Neural cell (in vitro differentiated cells): ENCODE results near the gene PLEKHA4. TPM values are rescaled to one million over a fixed set of nuclear protein-coding genes. Genes with fewer than 3 reads are reported as not detected.

Source experiments
- H2AFZ ChIP-seq: fragments of 200-600, 300-800 bp; sonication (generic), shearing (Covaris generic); 2 replicates; pipeline ENCODE4 v1.6.0; 2014; ENCODE audit warnings: low read depth, mild to moderate bottlenecking, antibody characterized with exemption, low read length, moderate library complexity
- H3F3A ChIP-seq: fragments of 200-600 bp; shearing (Covaris generic); 2 replicates; pipeline ENCODE4 v1.6.1; 2016; ENCODE audit warnings: mild to moderate bottlenecking, moderate library complexity, mixed read lengths, antibody characterized with exemption, low read length; ENCODE audit not compliant: insufficient read depth, poor library complexity, severe bottlenecking
- H3K27ac ChIP-seq: fragments of 200-600, 300-800 bp; sonication (generic), shearing (Covaris generic); 2 replicates; pipeline ENCODE4 v1.5.1; 2014; ENCODE audit warnings: mild to moderate bottlenecking, low read length, moderate library complexity
- H3K27me3 ChIP-seq: fragments of 300-800, 200-600 bp; sonication (generic), shearing (Covaris generic); 2 replicates; pipeline ENCODE4 v1.6.0; 2014; ENCODE audit warnings: mild to moderate bottlenecking, low read depth, low read length, moderate library complexity; ENCODE audit not compliant: insufficient read depth
- H3K36me3 ChIP-seq: fragments of 300-800, 200-600 bp; sonication (generic), shearing (Covaris generic); 2 replicates; pipeline ENCODE4 v1.5.1; 2014; ENCODE audit warnings: mild to moderate bottlenecking, antibody characterized with exemption, low read length, moderate library complexity; ENCODE audit not compliant: insufficient read depth
- H3K4me2 ChIP-seq: fragments of 300-800, 200-600 bp; sonication (generic), shearing (Covaris generic); 2 replicates; pipeline ENCODE4 v1.6.0; 2014; ENCODE audit warnings: mild to moderate bottlenecking, low read length
- H3K4me3 ChIP-seq: fragments of 300-800, 200-600 bp; sonication (generic), shearing (Covaris generic); 2 replicates; pipeline ENCODE4 v1.5.1; 2014; ENCODE audit warnings: mild to moderate bottlenecking, low read length, moderate library complexity
- H3K79me2 ChIP-seq: fragments of 200-600 bp; shearing (Covaris generic); replicated peaks from 2 replicates; pipeline ENCODE4 v1.6.0; 2014; ENCODE audit warnings: mild to moderate bottlenecking, low read length, moderate library complexity; ENCODE audit not compliant: insufficient read depth
- H3K9ac ChIP-seq: fragments of 300-800, 200-600 bp; sonication (generic), shearing (Covaris generic); 2 replicates; pipeline ENCODE4 v1.6.1; 2016; ENCODE audit warnings: mild to moderate bottlenecking, low read length, mixed read lengths
- H3K9me2 ChIP-seq: fragments of 200-600 bp; shearing (Covaris generic); 2 replicates; pipeline ENCODE4 v1.6.1; 2016; ENCODE audit warnings: mild to moderate bottlenecking, low read length, mixed read lengths; ENCODE audit not compliant: insufficient read depth
- H3K9me3 ChIP-seq: fragments of 200-600, 300-800 bp; sonication (generic), shearing (Covaris generic); 2 replicates; pipeline ENCODE4 v1.6.1; 2016; ENCODE audit warnings: mild to moderate bottlenecking, mixed run types, low read length, moderate library complexity, mixed read lengths
- H4K20me1 ChIP-seq: fragments of 200-600 bp; shearing (Covaris generic); 2 replicates; pipeline ENCODE4 v1.6.1; 2016; ENCODE audit warnings: mild to moderate bottlenecking, mixed run types; ENCODE audit not compliant: insufficient read depth
- CTCF ChIP-seq: fragments of 450-650 bp; IDR thresholded peaks from 2 replicates; pipeline ENCODE4 v1.5.1; 2014; ENCODE audit warnings: antibody characterized with exemption, mild to moderate bottlenecking, moderate library complexity; ENCODE audit not compliant: poor library complexity, severe bottlenecking
- EP300 ChIP-seq: fragments of 450-650 bp; conservative IDR thresholded peaks from 2 replicates; pipeline ENCODE4 v1.6.1; 2014; ENCODE audit warnings: antibody characterized with exemption, mild to moderate bottlenecking, moderate library complexity; ENCODE audit not compliant: poor library complexity, severe bottlenecking
- EZH2 ChIP-seq: fragments of 200-600, 300-800 bp; shearing (Covaris generic), sonication (generic); IDR thresholded peaks from 2 replicates; pipeline ENCODE4 v1.6.1; 2014; ENCODE audit warnings: antibody characterized with exemption, low read length, borderline replicate concordance, mild to moderate bottlenecking; ENCODE audit not compliant: insufficient read depth, poor library complexity, severe bottlenecking
- MXI1 ChIP-seq: fragments of 450-650 bp; conservative IDR thresholded peaks from 2 replicates; pipeline ENCODE4 v1.6.1; 2014; ENCODE audit warnings: antibody characterized with exemption, mild to moderate bottlenecking; ENCODE audit not compliant: poor library complexity, severe bottlenecking
- POLR2AphosphoS5 ChIP-seq: IDR thresholded peaks from 2 replicates; pipeline ENCODE4 v1.6.1; 2012
- RAD21 ChIP-seq: fragments of 450-650 bp; conservative IDR thresholded peaks from 2 replicates; pipeline ENCODE4 v1.6.1; 2014; ENCODE audit warnings: antibody characterized with exemption, mild to moderate bottlenecking, moderate library complexity
- REST ChIP-seq: IDR thresholded peaks from 2 replicates; pipeline ENCODE4 v1.6.1; 2012; ENCODE audit warnings: borderline replicate concordance
- SMC3 ChIP-seq: fragments of 450-650 bp; conservative IDR thresholded peaks from 2 replicates; pipeline ENCODE4 v1.6.1; 2014; ENCODE audit warnings: antibody characterized with exemption, mild to moderate bottlenecking, moderate library complexity; ENCODE audit not compliant: poor library complexity
- TAF1 ChIP-seq: IDR thresholded peaks from 2 replicates; pipeline ENCODE4 v1.6.1; 2012; ENCODE audit warnings: low read depth
- polyA plus RNA-seq: library from polyadenylated mRNA; depleted of rRNA; stranded (reverse); fragments of >200 nt; gene quantifications from 2 replicates; pipeline ENCODE4 v1.2.3, GENCODE V29; 2014

The PLEKHA4 gene
- polyA plus RNA-seq, 1 donor from 2014 or later = not detected

- no peaks in the 10 kb centered on the region for H3K27me3 ChIP-seq
- H3F3A ChIP-seq = no peaks in the 10 kb centered on the region
- no peak overlapping the region for H2AFZ ChIP-seq
- no peaks in the 10 kb centered on the region for H4K20me1 ChIP-seq
- H3K27ac ChIP-seq = no peak overlapping the region
- no peak overlapping the region for H3K4me2 ChIP-seq
- H3K36me3 ChIP-seq = no peaks in the 10 kb centered on the region
- no peak overlapping the region for H3K9ac ChIP-seq
- H3K4me3 ChIP-seq = no peak overlapping the region
- no peaks in the 10 kb centered on the region for H3K9me2 ChIP-seq
- TF ChIP-seq EZH2 = no peak
- TF ChIP-seq SMC3 = no peak
- no peak for TF ChIP-seq EP300
- no peak for TF ChIP-seq TAF1
- TF ChIP-seq MXI1 = no peak
- TF ChIP-seq REST = no peak
- no peak for TF ChIP-seq POLR2AphosphoS5
- no peak for TF ChIP-seq CTCF
- TF ChIP-seq RAD21 = no peak
- H3K9me3 ChIP-seq = no peaks in the 10 kb centered on the region
- H3K79me2 ChIP-seq = no peaks in the 10 kb centered on the region
Measured at GRCh38 chr19:48819366-48819816, 49.0 kb downstream of the PLEKHA4 start.

GRCh38 chr19:48818234-48818820, 50.1 kb downstream of the PLEKHA4 start:
- no peak for TF ChIP-seq REST
- TF ChIP-seq MXI1 = no peak
- TF ChIP-seq EZH2 = no peak
- no peak for TF ChIP-seq RAD21
- no peak for TF ChIP-seq TAF1
- no peak for TF ChIP-seq CTCF
- no peak for TF ChIP-seq EP300
- TF ChIP-seq POLR2AphosphoS5 = no peak
- no peak for TF ChIP-seq SMC3
- Histone ChIP-seq H2AFZ (no peak overlapping the region), H3F3A (no peaks in the 10 kb centered on the region), H4K20me1 (no peaks in the 10 kb centered on the region), H3K9me3 (no peaks in the 10 kb centered on the region), H3K79me2 (no peaks in the 10 kb centered on the region), H3K4me3 (no peak overlapping the region), H3K4me2 (no peak overlapping the region), H3K27ac (no peak overlapping the region), H3K9me2 (no peaks in the 10 kb centered on the region), H3K9ac (no peak overlapping the region), H3K27me3 (no peaks in the 10 kb centered on the region), H3K36me3 (no peaks in the 10 kb centered on the region)
